ENCODE data around the gene TFAP2A. TPM values are rescaled to one million over a fixed set of nuclear protein-coding genes. Genes with fewer than 3 reads are reported as not detected.

Gene TFAP2A
- total RNA-seq, 1 donor from 2014 or later: 45.2 TPM

Other genes starting within 250 kb of the TFAP2A start
- 3.1 TPM for gene GCNT2, start 106.3 kb upstream of the TFAP2A start, total RNA-seq